ENCODE data around the gene RAB36. TPM values are rescaled to one million over a fixed set of nuclear protein-coding genes. Genes with fewer than 3 reads are reported as not detected.

RAB36 gene
- total RNA-seq, 1 experiment from 2014 or later, result 1.4 TPM

DNA sequence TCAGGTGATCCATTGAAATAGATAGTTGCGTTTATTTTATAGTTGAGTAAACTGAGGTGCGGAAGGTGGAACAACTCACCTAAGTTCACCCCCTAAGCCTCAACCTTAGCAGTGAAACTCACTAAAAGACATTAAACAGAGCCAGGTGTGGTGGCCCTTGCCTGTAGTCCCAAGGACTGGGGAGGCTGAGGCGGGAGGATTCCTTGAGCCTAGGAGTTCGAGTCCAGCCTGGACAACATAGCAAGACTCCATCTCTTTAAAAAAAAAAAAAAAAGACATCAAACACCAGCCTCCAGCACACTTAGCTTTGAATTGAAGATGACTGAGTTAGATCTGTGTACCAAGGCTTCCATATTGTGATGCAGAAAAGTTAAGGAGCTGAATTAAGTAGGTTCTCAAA, 845 bp upstream of the RAB36 start:
- no peak overlapping the region for H3K4me3 Mint-ChIP-seq
- H3K9ac ChIP-seq (ENCODE audit: extremely low read depth, insufficient read length, low read length), result no peak overlapping the region
- WGBS (ENCODE audit: extremely low coverage, insufficient read length, low lambda C conversion rate), result no CpG with 5 or more reads among the region's 4 CpGs

More for the DNA sequence above, 845 bp upstream of the RAB36 start:
- Mint-ChIP-seq H3K4me1 (peaks cover 20 to 32% of the 10 kb centered on the region in 2 experiments), H3K36me3 (ENCODE audit: insufficient read depth in 1 of 3, low read depth in 3 of 3) (no peaks in the 10 kb centered on the region), H3K9me3 (no peaks in the 10 kb centered on the region; a peak in 1 of 5 replicates), H3K27me3 (ENCODE audit: low read depth) (peaks cover 63% of the 10 kb centered on the region), H3K27ac (no peak overlapping the region; a peak in 1 of 7 replicates)
- Histone ChIP-seq H4K5ac (ENCODE audit: insufficient read length, low read depth, low read length) (no peak overlapping the region), H3K18ac (ENCODE audit: insufficient read length, low read depth, low read length) (no peak overlapping the region), H3K79me2 (ENCODE audit: insufficient read depth, low read length) (no peaks in the 10 kb centered on the region), H3K79me1 (ENCODE audit: insufficient read depth, low read depth, low read length, poor library complexity, severe bottlenecking) (no peaks in the 10 kb centered on the region), H3K4me2 (ENCODE audit: insufficient read depth, insufficient read length, low read length) (no peak overlapping the region), H2AFZ (ENCODE audit: low read length) (no peak overlapping the region), H3K9me3 (ENCODE audit: control insufficient read depth, low read depth, low read length) (no peaks in the 10 kb centered on the region), H3K27ac (ENCODE audit: insufficient read length, low read depth, low read length) (no peak overlapping the region), H2BK15ac (ENCODE audit: low read depth, low read length) (no peak overlapping the region), H4K91ac (ENCODE audit: insufficient read length, low read depth, low read length) (no peak overlapping the region), H2BK12ac (ENCODE audit: insufficient read length, low read depth, low read length) (no peak overlapping the region), H2BK120ac (ENCODE audit: low read depth, low read length, poor library complexity, severe bottlenecking) (no peak overlapping the region), H2BK5ac (ENCODE audit: insufficient read length, low read length) (no peak overlapping the region), H3T11ph (ENCODE audit: low read length) (no peak overlapping the region), H2AK5ac (ENCODE audit: insufficient read length, low read length) (no peak overlapping the region), H4K8ac (replicated peaks; ENCODE audit: insufficient read length, low read depth, low read length) (no peak overlapping the region), H3K27me3 (ENCODE audit: insufficient read depth, low read length) (no peaks in the 10 kb centered on the region; the same call in 1 of the 2 replicates), H3K4ac (ENCODE audit: low read depth, low read length) (no peak overlapping the region), H3K56ac (ENCODE audit: insufficient read length, low read depth, low read length) (no peak overlapping the region), H3K23ac (ENCODE audit: insufficient read length, low read depth, low read length) (no peak overlapping the region), H3K14ac (ENCODE audit: insufficient read depth, low read length) (no peak overlapping the region), H3K23me2 (ENCODE audit: insufficient read length, low read depth, low read length, poor library complexity, severe bottlenecking) (peaks cover 5% of the 10 kb centered on the region), H4K20me1 (ENCODE audit: control insufficient read depth, insufficient read depth, insufficient read length) (no peaks in the 10 kb centered on the region), H3K4me1 (ENCODE audit: insufficient read depth, low read length) (peaks cover under 1% of the 10 kb centered on the region), H2BK20ac (ENCODE audit: low read depth, low read length, poor library complexity, severe bottlenecking) (no peak overlapping the region)
- DNase-seq, result no peak
- TF ChIP-seq, protein P1, sequence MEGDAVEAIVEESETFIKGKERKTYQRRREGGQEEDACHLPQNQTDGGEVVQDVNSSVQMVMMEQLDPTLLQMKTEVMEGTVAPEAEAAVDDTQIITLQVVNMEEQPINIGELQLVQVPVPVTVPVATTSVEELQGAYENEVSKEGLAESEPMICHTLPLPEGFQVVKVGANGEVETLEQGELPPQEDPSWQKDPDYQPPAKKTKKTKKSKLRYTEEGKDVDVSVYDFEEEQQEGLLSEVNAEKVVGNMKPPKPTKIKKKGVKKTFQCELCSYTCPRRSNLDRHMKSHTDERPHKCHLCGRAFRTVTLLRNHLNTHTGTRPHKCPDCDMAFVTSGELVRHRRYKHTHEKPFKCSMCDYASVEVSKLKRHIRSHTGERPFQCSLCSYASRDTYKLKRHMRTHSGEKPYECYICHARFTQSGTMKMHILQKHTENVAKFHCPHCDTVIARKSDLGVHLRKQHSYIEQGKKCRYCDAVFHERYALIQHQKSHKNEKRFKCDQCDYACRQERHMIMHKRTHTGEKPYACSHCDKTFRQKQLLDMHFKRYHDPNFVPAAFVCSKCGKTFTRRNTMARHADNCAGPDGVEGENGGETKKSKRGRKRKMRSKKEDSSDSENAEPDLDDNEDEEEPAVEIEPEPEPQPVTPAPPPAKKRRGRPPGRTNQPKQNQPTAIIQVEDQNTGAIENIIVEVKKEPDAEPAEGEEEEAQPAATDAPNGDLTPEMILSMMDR (conservative IDR thresholded peaks at IDR 0.05), result no peak
